Measurements from ENCODE around the gene SMIM7. TPM values are rescaled to one million over a fixed set of nuclear protein-coding genes. Genes with fewer than 3 reads are reported as not detected.

Gene SMIM7
- total and polyA plus RNA-seq, 2 of the 13 experiments (the other 11 are each of a cell fraction or from before 2014, with no cell fraction given), result 55.7 to 74.9 TPM

DNA sequence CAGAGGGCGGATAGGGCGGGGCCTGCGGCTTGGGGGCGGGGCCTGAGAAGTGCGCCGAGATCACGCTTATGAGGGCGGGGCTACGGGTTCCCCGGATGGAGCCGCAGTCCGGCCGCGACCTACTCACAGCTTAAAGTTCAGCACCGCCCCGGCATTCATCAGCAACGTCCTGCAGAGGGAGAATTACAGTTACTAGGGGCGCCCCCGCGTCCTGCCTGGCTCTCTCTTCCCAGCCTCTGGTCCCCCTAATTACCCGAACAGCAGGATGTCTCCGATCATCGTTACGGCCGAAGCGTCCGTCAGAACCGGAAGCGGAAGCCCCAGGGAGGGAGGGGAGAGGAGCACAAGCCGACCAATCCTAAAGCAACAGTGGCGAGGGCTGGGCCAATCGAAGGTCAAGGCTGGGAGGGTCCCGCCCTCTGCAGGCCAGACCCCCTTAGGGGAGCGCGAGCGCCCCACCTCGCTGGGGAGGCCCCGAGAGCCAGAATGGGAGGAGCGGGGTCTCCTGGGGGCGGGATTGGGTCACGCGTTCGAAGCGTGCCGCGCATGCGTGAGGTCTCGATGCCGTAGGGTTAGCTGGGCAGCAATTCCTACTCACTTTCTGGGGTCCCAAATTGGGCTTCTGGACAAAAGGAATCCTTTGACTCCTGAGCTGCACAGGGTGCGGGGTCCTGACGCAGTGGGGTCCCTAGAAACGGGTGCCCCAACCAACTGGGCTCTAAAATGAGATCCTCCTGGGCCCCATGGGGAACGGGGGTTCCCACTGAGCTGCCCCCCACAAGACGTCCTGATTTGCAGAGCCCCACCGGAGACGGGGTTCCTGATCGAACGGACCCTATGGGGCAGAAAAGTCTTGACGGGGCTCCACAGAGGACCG is at the start of gene SMIM7 (continued):
- TF ChIP-seq, protein P1, sequence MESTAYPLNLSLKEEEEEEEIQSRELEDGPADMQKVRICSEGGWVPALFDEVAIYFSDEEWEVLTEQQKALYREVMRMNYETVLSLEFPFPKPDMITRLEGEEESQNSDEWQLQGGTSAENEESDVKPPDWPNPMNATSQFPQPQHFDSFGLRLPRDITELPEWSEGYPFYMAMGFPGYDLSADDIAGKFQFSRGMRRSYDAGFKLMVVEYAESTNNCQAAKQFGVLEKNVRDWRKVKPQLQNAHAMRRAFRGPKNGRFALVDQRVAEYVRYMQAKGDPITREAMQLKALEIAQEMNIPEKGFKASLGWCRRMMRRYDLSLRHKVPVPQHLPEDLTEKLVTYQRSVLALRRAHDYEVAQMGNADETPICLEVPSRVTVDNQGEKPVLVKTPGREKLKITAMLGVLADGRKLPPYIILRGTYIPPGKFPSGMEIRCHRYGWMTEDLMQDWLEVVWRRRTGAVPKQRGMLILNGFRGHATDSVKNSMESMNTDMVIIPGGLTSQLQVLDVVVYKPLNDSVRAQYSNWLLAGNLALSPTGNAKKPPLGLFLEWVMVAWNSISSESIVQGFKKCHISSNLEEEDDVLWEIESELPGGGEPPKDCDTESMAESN (CRISPR knock-in tag; conservative IDR thresholded peaks at IDR 0.05), result 0 out of 2 replicates have a peak, but pooled peaks have one; percentile 32
- TF ChIP-seq ZFYVE20 (CRISPR knock-in tag; IDR thresholded peaks at IDR 0.05; ENCODE audit: borderline replicate concordance, low read depth) (no peak), ELF1 (CRISPR knock-in tag; IDR thresholded peaks at IDR 0.05) (peak; percentile 98), MXD1 (CRISPR knock-in tag; IDR thresholded peaks at IDR 0.05) (peak; percentile 21), BRD4 (CRISPR knock-in tag; IDR thresholded peaks at IDR 0.05) (no peak), SNAPC2 (CRISPR knock-in tag; IDR thresholded peaks at IDR 0.05) (peak; percentile 55; the same call in 1 of the 2 replicates), ELK4 (CRISPR knock-in tag; IDR thresholded peaks at IDR 0.05; ENCODE audit: borderline replicate concordance) (no peak; the same call in 1 of the 2 replicates), SALL1 (CRISPR knock-in tag; IDR thresholded peaks at IDR 0.05) (peak; percentile 75), NAIF1 (CRISPR knock-in tag; IDR thresholded peaks at IDR 0.05; ENCODE audit: borderline replicate concordance) (peak; percentile 70; the same call in 1 of the 2 replicates), FLYWCH1 (CRISPR knock-in tag; IDR thresholded peaks at IDR 0.05) (no peak), ZNF3 (CRISPR knock-in tag; IDR thresholded peaks at IDR 0.05) (no peak), ZNF451 (CRISPR knock-in tag; IDR thresholded peaks at IDR 0.05) (peak; percentile 23; the same call in 1 of the 2 replicates), ZNF672 (CRISPR knock-in tag; IDR thresholded peaks at IDR 0.05) (no peak), RBM39 (IDR thresholded peaks at IDR 0.05; ENCODE audit: low read depth, low read length, poor library complexity, severe bottlenecking) (no peak), HMG20A (CRISPR knock-in tag; IDR thresholded peaks at IDR 0.05; ENCODE audit: borderline replicate concordance) (no peak), ZNF564 (CRISPR knock-in tag; IDR thresholded peaks at IDR 0.05) (no peak), ZNF12 (CRISPR knock-in tag; IDR thresholded peaks at IDR 0.05) (no peak), ZIK1 (CRISPR knock-in tag; IDR thresholded peaks at IDR 0.05; ENCODE audit: borderline replicate concordance, low read depth) (peak; percentile 75; the same call in 1 of the 2 replicates)
- TF ChIP-seq, protein P2, sequence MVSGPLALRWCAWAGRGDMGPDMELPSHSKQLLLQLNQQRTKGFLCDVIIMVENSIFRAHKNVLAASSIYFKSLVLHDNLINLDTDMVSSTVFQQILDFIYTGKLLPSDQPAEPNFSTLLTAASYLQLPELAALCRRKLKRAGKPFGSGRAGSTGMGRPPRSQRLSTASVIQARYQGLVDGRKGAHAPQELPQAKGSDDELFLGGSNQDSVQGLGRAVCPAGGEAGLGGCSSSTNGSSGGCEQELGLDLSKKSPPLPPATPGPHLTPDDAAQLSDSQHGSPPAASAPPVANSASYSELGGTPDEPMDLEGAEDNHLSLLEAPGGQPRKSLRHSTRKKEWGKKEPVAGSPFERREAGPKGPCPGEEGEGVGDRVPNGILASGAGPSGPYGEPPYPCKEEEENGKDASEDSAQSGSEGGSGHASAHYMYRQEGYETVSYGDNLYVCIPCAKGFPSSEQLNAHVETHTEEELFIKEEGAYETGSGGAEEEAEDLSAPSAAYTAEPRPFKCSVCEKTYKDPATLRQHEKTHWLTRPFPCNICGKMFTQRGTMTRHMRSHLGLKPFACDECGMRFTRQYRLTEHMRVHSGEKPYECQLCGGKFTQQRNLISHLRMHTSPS (CRISPR knock-in tag; IDR thresholded peaks at IDR 0.05; ENCODE audit: low read depth), result no peak
- TF ChIP-seq, protein P3, sequence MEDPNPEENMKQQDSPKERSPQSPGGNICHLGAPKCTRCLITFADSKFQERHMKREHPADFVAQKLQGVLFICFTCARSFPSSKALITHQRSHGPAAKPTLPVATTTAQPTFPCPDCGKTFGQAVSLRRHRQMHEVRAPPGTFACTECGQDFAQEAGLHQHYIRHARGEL (CRISPR knock-in tag; IDR thresholded peaks at IDR 0.05), result no peak
- TF ChIP-seq, protein P4, sequence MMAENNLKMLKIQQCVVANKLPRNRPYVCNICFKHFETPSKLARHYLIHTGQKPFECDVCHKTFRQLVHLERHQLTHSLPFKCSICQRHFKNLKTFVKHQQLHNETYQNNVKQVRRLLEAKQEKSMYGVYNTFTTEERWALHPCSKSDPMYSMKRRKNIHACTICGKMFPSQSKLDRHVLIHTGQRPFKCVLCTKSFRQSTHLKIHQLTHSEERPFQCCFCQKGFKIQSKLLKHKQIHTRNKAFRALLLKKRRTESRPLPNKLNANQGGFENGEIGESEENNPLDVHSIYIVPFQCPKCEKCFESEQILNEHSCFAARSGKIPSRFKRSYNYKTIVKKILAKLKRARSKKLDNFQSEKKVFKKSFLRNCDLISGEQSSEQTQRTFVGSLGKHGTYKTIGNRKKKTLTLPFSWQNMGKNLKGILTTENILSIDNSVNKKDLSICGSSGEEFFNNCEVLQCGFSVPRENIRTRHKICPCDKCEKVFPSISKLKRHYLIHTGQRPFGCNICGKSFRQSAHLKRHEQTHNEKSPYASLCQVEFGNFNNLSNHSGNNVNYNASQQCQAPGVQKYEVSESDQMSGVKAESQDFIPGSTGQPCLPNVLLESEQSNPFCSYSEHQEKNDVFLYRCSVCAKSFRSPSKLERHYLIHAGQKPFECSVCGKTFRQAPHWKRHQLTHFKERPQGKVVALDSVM (CRISPR knock-in tag; IDR thresholded peaks at IDR 0.05), result 0 out of 2 replicates have a peak, but pooled peaks have one; percentile 32
